ENCODE results near the gene CRIP2.

CRIP2 gene

GRCh38 chr14:105481886-105482457 lies 7.4 kb downstream of the CRIP2 start:
- peak; percentile 34 for TF ChIP-seq TEAD4 (IDR thresholded peaks at IDR 0.05)
- TF ChIP-seq MAX (IDR thresholded peaks at IDR 0.05) = peak; percentile 40; the same call in 1 of the 2 replicates
- TF ChIP-seq CREB1 (IDR thresholded peaks at IDR 0.05; ENCODE audit: low read depth) = 0 out of 2 replicates have a peak, but pooled peaks have one; percentile 12
- peak; percentile 97 for TF ChIP-seq ZBTB7A (IDR thresholded peaks at IDR 0.05; ENCODE audit: low read depth)
- peak; percentile 95 for TF ChIP-seq NFIC (IDR thresholded peaks at IDR 0.05)
- no peak for TF ChIP-seq EGR1 (IDR thresholded peaks at IDR 0.05)
- 0 out of 2 replicates have a peak, but pooled peaks have one; percentile 5 for TF ChIP-seq USF1 (IDR thresholded peaks at IDR 0.05)
- TF ChIP-seq TAF1 (IDR thresholded peaks at IDR 0.05; ENCODE audit: low read depth) = no peak; the same call in 1 of the 2 replicates
- no peak for TF ChIP-seq RAD21 (IDR thresholded peaks at IDR 0.05; ENCODE audit: low read depth)
- no peak for TF ChIP-seq REST (IDR thresholded peaks at IDR 0.05; ENCODE audit: low read depth)
- TF ChIP-seq EP300 (IDR thresholded peaks at IDR 0.05; ENCODE audit: borderline replicate concordance) = peak; percentile 67
- peak; percentile 69 for TF ChIP-seq TCF12 (IDR thresholded peaks at IDR 0.05; ENCODE audit: low read depth)
- TF ChIP-seq FOXM1 (IDR thresholded peaks at IDR 0.05; ENCODE audit: borderline replicate concordance, low read depth) = peak; percentile 76

GRCh38 chr14:105482486-105483110 lies 8.0 kb downstream of the CRIP2 start:
- TF ChIP-seq EGR1 (IDR thresholded peaks at IDR 0.05) = no peak
- TF ChIP-seq TEAD4 (IDR thresholded peaks at IDR 0.05) = 0 out of 2 replicates have a peak, but pooled peaks have one; percentile 18

GRCh38 chr14:105483300-105484068 lies 8.9 kb downstream of the CRIP2 start:
- peak; percentile 36; the same call in 1 of the 2 replicates for TF ChIP-seq TEAD4 (IDR thresholded peaks at IDR 0.05)
- TF ChIP-seq YY1 (IDR thresholded peaks at IDR 0.05; ENCODE audit: low read depth) = no peak
- TF ChIP-seq NFIC (IDR thresholded peaks at IDR 0.05) = peak; percentile 44; the same call in 1 of the 2 replicates
- TF ChIP-seq EP300 (IDR thresholded peaks at IDR 0.05; ENCODE audit: borderline replicate concordance) = peak; percentile 44; the same call in 1 of the 2 replicates
- no peak for TF ChIP-seq ZBTB7A (IDR thresholded peaks at IDR 0.05; ENCODE audit: low read depth)
- no peak for TF ChIP-seq RAD21 (IDR thresholded peaks at IDR 0.05; ENCODE audit: low read depth)
- TF ChIP-seq TCF12 (IDR thresholded peaks at IDR 0.05; ENCODE audit: low read depth) = peak; percentile 14; the same call in 1 of the 2 replicates
- TF ChIP-seq REST (IDR thresholded peaks at IDR 0.05; ENCODE audit: low read depth) = no peak
- no peak for TF ChIP-seq USF1 (IDR thresholded peaks at IDR 0.05)
- no peak for TF ChIP-seq MAX (IDR thresholded peaks at IDR 0.05)
- no peak for TF ChIP-seq CEBPB (IDR thresholded peaks at IDR 0.05)

GRCh38 chr14:105484069-105484996 lies 9.7 kb downstream of the CRIP2 start:
- TF ChIP-seq YY1 (IDR thresholded peaks at IDR 0.05; ENCODE audit: low read depth) (no peak), REST (IDR thresholded peaks at IDR 0.05; ENCODE audit: low read depth) (no peak), FOXM1 (IDR thresholded peaks at IDR 0.05; ENCODE audit: borderline replicate concordance, low read depth) (no peak), TAF1 (IDR thresholded peaks at IDR 0.05; ENCODE audit: low read depth) (no peak), EGR1 (IDR thresholded peaks at IDR 0.05) (no peak), TCF12 (IDR thresholded peaks at IDR 0.05; ENCODE audit: low read depth) (no peak), NFIC (IDR thresholded peaks at IDR 0.05) (no peak), EP300 (IDR thresholded peaks at IDR 0.05; ENCODE audit: borderline replicate concordance) (no peak), MAX (IDR thresholded peaks at IDR 0.05) (no peak), CEBPB (IDR thresholded peaks at IDR 0.05) (no peak), TEAD4 (IDR thresholded peaks at IDR 0.05) (no peak)

All from Ishikawa (cell line).